Activated T-cell treated with anti-CD3 and anti-CD28 coated beads for 24 hours (primary cell): ENCODE data around the gene WNT10A.
A peak's percentile ranks its signal among the peaks of the same experiment; 100 is the strongest.
"Not testable (repeated sequence)": the region's sequence is repeated elsewhere in the genome, so short reads cannot be mapped to it uniquely, and the experiment has no call there.

Experiments used
- DNase-seq: peaks from one replicate; pipeline ENCODE4 v3.0.0-alpha.2; 2020; ENCODE audit warnings: low read depth

WNT10A gene

GRCh38 chr2:218893349-218894150, 12.9 kb downstream of the WNT10A start:
- no peak for DNase-seq

GRCh38 chr2:218894151-218894879, 13.7 kb downstream of the WNT10A start:
- no peak for DNase-seq

GRCh38 chr2:218894880-218895157, 14.2 kb downstream of the WNT10A start:
- DNase-seq, result no peak

- no peak for DNase-seq
Measured at GRCh38 chr2:218895326-218895725, 14.7 kb downstream of the WNT10A start.

- DNase-seq, result no peak
Measured at GRCh38 chr2:218895759-218896500, 15.3 kb downstream of the WNT10A start.

GRCh38 chr2:218896501-218897393, 16.1 kb downstream of the WNT10A start:
- DNase-seq, result peak; percentile 86

GRCh38 chr2:218897394-218898108, 16.9 kb downstream of the WNT10A start:
- DNase-seq, result no peak

GRCh38 chr2:218898109-218898878, 17.6 kb downstream of the WNT10A start:
- DNase-seq, result peak; percentile 75

- no peak for DNase-seq
Measured at GRCh38 chr2:218899147-218899546, 18.5 kb downstream of the WNT10A start.

GRCh38 chr2:218902427-218902826, 21.8 kb downstream of the WNT10A start:
- DNase-seq, result no peak

- DNase-seq, result no peak
Measured at GRCh38 chr2:218904176-218904575, 23.5 kb downstream of the WNT10A start.

- peak; percentile 83 for DNase-seq
Measured at GRCh38 chr2:218908721-218909619, 28.3 kb downstream of the WNT10A start.

- no peak for DNase-seq
Measured at GRCh38 chr2:218910741-218911140, 30.1 kb downstream of the WNT10A start.

GRCh38 chr2:218920504-218920903, 39.9 kb downstream of the WNT10A start:
- DNase-seq, result no peak

- DNase-seq, result no peak
Measured at GRCh38 chr2:218924757-218925156, 44.1 kb downstream of the WNT10A start.

- no peak for DNase-seq
Measured at GRCh38 chr2:218925434-218925833, 44.8 kb downstream of the WNT10A start.

- DNase-seq, result no peak
Measured at GRCh38 chr2:218927422-218927821, 46.8 kb downstream of the WNT10A start.

GRCh38 chr2:218927876-218928275, 47.2 kb downstream of the WNT10A start:
- no peak for DNase-seq

- DNase-seq, result not testable (repeated sequence)
Measured at GRCh38 chr2:218930488-218930887, 49.8 kb downstream of the WNT10A start.
